ENCODE data around the gene LEUTX.
A peak's percentile ranks its signal among the peaks of the same experiment; 100 is the strongest.
"Not testable (repeated sequence)": the region's sequence is repeated elsewhere in the genome, so short reads cannot be mapped to it uniquely, and the experiment has no call there.

The LEUTX gene

GRCh38 chr19:39778763-39779162, at the start of gene LEUTX:
Gene LEUTX (plus strand): TSS chr19:39778854. CDS start chr19:39778921, 67 bp downstream.
- no peak for DNase-seq (ENCODE audit: low spot score)

- DNase-seq (ENCODE audit: low spot score), result no peak
These were observed 49.1 kb upstream of the LEUTX start for GRCh38 chr19:39729594-39729993.

- DNase-seq (ENCODE audit: low spot score), result no peak
These were observed 47.0 kb upstream of the LEUTX start for GRCh38 chr19:39731685-39732084.

GRCh38 chr19:39733841-39734240, 44.8 kb upstream of the LEUTX start:
- no peak for DNase-seq (ENCODE audit: low spot score)

- no peak for DNase-seq (ENCODE audit: low spot score)
These were observed 43.0 kb upstream of the LEUTX start for GRCh38 chr19:39735688-39736087.

GRCh38 chr19:39736088-39736487, 42.6 kb upstream of the LEUTX start:
- DNase-seq (ENCODE audit: low spot score), result no peak

GRCh38 chr19:39737351-39737750, 41.3 kb upstream of the LEUTX start:
- DNase-seq (ENCODE audit: low spot score), result no peak

- no peak for DNase-seq (ENCODE audit: low spot score)
These were observed 40.8 kb upstream of the LEUTX start, which contains the start of gene CLC for GRCh38 chr19:39737891-39738290. Gene CLC (minus strand): TSS chr19:39738029. CDS start chr19:39737952, 77 bp downstream.

GRCh38 chr19:39738814-39739213, 39.8 kb upstream of the LEUTX start:
- no peak for DNase-seq (ENCODE audit: low spot score)

GRCh38 chr19:39740395-39740794, 38.3 kb upstream of the LEUTX start:
- DNase-seq (ENCODE audit: low spot score), result no peak

GRCh38 chr19:39745643-39746042, 33.0 kb upstream of the LEUTX start:
- no peak for DNase-seq (ENCODE audit: low spot score)

GRCh38 chr19:39746836-39747529, 31.7 kb upstream of the LEUTX start:
- DNase-seq (ENCODE audit: low spot score), result no peak

- DNase-seq (ENCODE audit: low spot score), result no peak
These were observed 28.7 kb upstream of the LEUTX start for GRCh38 chr19:39749981-39750380.

- no peak for DNase-seq (ENCODE audit: low spot score)
These were observed 26.3 kb upstream of the LEUTX start for GRCh38 chr19:39752390-39752789.

- DNase-seq (ENCODE audit: low spot score), result no peak
These were observed 25.9 kb upstream of the LEUTX start for GRCh38 chr19:39752795-39753194.

- no peak for DNase-seq (ENCODE audit: low spot score)
These were observed 24.1 kb upstream of the LEUTX start for GRCh38 chr19:39754544-39754943.

- no peak for DNase-seq (ENCODE audit: low spot score)
These were observed 23.7 kb upstream of the LEUTX start for GRCh38 chr19:39754971-39755370.

GRCh38 chr19:39759457-39760184, 19.0 kb upstream of the LEUTX start:
- no peak for DNase-seq (ENCODE audit: low spot score)

- DNase-seq (ENCODE audit: low spot score), result not testable (repeated sequence)
These were observed 16.8 kb upstream of the LEUTX start for GRCh38 chr19:39761851-39762250.

- DNase-seq (ENCODE audit: low spot score), result peak; percentile 18
These were observed 13.3 kb upstream of the LEUTX start for GRCh38 chr19:39765091-39766076.

GRCh38 chr19:39768334-39768733, 10.3 kb upstream of the LEUTX start:
- DNase-seq (ENCODE audit: low spot score), result no peak

GRCh38 chr19:39768786-39769185, 9.9 kb upstream of the LEUTX start:
- no peak for DNase-seq (ENCODE audit: low spot score)
